ENCODE measurements around the gene CYP46A1. TPM values are rescaled to one million over a fixed set of nuclear protein-coding genes. Genes with fewer than 3 reads are reported as not detected.

The CYP46A1 gene
- total RNA-seq, 1 donor from 2014 or later = 3.0 TPM

- DNase-seq = no peak
- intact Hi-C loops (cut with micrococcal nuclease) = no loop called here
- ATAC-seq = no peak
Observed at GRCh38 chr14:99748529-99748928, 64.4 kb downstream of the CYP46A1 start.

DNA sequence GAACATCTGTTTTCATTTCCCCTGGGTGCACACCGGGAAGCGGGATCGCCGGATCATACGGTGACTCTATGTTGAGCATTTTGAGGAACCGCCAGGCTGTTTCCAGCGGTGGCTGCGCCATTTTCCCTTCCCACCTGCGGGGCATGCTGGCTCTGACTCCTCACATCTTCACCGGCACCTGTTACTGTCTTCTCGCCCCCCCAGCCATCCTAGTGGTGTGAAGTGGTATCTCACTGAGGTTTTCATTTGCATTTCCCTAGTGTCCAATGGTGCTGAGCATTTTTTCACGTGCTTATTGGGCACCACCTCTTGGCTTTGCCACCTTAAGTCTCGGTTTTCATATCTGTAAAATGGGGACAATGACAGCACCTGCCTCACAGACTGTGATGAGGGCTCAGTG lies 65.0 kb downstream of the CYP46A1 start:
- DNase-seq (no peak), ATAC-seq (no peak)
- intact Hi-C loops (cut with micrococcal nuclease) = no loop called here

GRCh38 chr14:99749763-99750715 lies 65.9 kb downstream of the CYP46A1 start:
- peak; percentile 60 for DNase-seq
- intact Hi-C loops (cut with micrococcal nuclease) = no loop called here
- ATAC-seq = peak; percentile 26

DNA sequence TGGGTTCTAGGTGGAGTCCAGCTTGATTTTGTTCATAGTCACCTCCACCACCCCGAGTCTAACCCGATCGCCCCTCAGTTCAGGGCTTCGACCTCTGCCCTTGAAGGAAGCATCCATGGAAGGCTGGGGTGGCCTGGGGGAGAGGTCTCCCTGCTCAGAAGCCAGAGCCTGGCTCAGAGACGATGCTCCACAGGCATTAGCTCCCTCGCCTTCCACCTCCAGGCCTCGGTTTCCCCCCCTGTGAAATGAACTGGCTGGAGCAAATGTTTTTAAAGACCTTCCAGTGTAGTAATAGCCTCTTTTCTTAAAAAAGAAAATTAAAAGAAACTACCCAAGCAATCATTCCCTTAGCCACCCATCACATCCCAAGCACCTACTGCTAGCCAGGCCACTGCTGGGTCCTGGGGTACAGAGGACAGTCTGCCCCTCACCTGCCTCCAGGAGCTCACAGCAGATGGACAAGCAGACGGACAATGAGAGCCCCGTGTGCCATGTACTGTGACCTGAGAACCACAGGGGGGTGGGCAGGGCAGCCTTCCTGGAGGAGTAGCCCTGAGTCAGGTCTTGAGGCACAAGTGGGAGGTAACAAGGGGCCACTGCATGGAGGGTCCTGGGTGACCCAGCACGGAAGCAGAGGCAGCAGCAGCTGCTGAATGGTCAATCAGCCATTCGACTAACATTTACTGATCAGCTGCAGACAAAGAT lies 66.8 kb downstream of the CYP46A1 start:
- ATAC-seq (no peak), DNase-seq (no peak)
- intact Hi-C loops (cut with micrococcal nuclease) = no loop called here

DNA sequence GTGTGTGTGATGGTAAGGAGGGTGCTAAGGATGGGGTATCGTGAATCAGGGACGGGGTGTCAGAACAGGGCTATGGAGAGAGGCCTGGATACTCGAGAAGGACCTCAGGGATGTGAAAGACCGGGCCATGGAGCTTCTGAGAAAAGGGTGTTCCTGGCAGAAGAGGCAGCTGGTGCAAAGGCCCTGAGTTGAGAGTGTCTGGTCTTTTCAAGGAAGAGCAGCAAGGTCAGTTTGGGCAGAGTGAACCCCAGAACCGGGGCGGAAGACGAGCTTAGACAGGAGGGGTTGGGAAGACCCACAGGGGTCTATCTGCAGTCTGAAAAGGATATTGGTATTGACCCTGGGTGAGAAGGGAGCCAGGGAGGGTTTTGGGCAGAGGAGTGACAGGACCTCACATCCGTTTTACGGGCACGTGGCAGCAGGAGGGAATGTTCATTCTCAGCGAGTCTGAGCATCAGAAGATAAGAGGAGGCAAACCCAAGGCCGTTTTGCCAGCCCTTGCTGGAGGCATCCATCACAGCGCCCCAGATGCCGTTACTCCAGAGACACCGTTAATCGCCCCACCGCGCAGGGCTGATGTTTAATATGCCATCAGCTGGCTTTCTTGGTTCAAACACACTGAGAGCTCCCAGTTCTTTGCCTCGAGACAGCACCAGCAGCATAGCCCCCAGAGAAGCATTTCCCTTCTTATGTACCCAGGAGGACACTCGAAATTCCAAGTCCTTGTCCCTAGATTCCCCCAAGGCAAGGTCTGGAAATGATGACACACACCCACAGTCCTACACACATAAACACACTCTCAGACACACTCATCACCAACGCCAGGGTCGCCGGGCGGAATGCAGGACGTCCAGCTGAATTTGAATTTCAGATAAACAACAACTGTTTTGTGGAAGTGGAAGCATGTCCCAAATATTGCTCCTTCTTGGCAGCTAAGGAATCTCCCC lies 67.7 kb downstream of the CYP46A1 start:
- ATAC-seq (no peak), DNase-seq (no peak)
- intact Hi-C loops (cut with micrococcal nuclease) = no loop called here

DNA sequence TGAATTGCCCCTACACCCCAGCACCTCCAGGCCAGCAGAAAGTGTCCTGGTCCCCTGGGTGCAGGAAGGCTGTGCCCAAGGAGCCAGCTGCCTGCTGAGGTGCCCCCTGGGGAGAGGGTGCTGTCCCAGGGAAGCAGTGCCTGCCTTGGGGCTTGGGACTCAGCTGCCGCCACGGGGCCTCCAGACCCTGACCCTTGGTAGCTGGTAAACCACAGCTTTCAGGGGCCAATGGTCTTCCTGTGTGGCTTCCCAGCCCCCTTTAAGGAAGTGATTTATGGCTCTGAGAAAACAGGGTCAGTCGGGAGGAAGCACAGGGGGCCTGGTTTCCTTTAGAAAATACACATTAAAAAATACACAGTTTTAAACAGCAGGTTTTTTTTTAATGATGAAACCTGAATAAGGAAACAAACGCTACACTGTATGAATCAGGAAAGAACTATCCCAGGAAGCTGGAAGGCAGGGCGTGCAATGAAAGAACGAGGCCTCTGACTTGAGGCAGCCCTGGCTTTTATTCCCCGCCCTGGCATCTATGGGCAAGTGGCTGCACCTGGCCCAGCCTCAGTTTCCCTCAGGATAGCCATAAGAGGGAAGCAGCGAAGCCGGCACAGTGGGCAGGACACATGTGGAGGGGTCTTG lies 68.5 kb downstream of the CYP46A1 start:
- DNase-seq = no peak
- intact Hi-C loops (cut with micrococcal nuclease) = no loop called here

GRCh38 chr14:99753225-99754140 lies 69.4 kb downstream of the CYP46A1 start:
- no peak for ATAC-seq
- no peak for DNase-seq
- intact Hi-C loops (cut with micrococcal nuclease) = no loop called here

More for the DNA sequence above, 68.5 kb downstream of the CYP46A1 start:
- no peak for ATAC-seq

GRCh38 chr14:99754141-99755067 lies 70.3 kb downstream of the CYP46A1 start:
- no peak for ATAC-seq
- intact Hi-C loops (cut with micrococcal nuclease) = no loop called here
- no peak for DNase-seq

- ATAC-seq (peak; percentile 54), DNase-seq (no peak)
- intact Hi-C loops (cut with micrococcal nuclease) = no loop called here
Observed at GRCh38 chr14:99755068-99755405, 70.9 kb downstream of the CYP46A1 start.

DNA sequence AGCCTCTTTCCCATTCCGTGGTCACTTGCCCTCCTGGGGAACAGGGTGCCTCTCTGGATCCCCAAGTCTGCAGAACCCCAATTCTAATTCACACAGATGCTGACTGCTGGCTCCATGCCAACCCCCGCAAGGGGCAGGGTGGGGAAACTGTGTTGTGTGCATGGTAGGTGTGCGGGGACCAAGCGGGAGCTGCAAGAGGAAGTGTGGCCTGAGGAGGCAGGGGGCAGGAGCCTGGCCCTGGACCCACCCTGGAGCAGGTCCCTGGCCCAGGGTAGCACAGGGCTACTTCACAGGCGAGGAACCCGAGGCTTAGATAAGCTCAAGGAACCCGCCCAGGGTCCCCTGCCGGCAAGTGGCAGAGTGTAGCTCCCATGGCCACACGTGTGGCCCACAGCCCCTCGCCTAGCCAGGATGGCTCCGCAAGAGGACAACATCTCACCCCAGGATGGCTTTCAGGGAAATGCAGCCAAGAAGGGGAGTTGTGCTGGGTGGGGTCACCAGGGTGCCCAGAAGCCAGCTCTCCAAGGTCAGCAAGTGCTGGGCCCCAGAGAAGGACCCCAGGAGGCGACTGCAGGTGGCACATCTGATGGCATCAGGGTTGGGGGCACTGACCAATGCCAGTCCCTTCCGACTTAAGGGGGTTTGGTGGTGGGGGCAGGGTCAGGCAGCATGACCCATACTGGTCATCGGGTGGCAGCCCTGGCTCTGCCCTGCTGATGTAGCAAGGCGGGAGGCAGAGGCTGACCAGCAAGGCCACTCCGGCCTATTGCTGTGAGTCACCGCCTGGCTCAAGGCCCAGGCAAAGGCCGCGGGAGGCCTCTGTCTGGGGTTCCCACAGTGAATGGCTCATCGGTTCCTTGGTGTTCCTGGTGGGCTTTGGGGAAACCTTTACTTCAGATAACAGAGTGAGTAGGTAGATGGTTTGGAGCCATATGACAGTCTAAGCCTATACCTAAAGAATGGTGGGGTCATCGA lies 71.8 kb downstream of the CYP46A1 start:
- peak; percentile 86 for ATAC-seq
- peak; percentile 90 for DNase-seq
- intact Hi-C loops (cut with micrococcal nuclease) = no loop called here

DNA sequence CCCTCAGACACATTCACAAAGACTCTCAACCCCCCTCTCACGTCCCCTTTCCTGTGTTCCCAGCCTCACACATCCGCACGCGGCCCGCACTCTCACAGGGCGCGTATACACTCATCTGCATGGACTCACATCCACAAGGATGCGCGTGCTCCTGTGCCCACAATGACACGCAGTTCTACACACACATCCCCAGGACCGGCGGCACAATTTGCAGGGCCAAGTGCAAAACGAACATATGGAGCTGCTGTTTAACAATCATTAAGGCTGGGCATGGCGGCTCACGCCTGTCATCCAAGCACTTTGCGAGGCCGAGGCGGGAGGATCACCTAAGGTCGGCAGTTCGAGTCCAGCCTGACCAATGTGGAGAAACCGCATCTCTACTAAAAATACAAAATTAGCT lies 72.7 kb downstream of the CYP46A1 start:
- intact Hi-C loops (cut with micrococcal nuclease) = no loop called here
- DNase-seq (no peak), ATAC-seq (no peak)

DNA sequence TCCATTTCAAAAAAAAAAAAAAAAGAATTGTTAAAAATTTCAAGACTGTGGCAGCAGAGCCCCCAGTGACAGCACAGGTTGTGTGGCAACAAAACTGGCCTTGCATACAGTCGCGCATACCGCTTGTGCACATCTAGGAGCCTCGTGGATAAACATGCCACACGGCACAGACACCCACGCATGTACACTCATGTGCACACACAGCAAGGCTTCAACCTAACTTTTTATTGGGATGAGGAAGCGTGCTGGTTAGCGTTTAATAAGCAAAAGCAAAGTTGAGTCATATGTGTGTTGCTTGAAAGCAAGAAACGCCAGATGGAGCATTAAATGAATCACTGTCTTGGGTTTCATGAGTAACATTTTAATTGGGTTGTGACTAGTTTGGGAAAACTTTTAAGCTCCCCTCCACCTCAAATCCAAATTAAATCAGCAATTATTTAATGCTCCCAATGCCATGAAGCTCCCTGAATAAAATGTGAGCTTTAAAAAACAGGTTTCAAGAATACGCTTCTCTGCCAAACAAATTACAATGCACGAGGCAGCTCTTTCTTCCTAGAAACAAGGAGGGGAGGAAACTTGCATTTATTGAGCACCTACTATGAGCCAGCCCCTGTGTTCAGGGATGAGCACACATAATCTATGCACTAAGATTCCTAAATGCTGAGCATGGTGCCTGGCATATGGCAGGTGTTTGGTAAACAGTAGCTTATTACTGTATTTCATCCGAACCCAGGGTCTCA lies 73.4 kb downstream of the CYP46A1 start:
- DNase-seq (no peak), ATAC-seq (no peak)
- intact Hi-C loops (cut with micrococcal nuclease) = no loop called here

DNA sequence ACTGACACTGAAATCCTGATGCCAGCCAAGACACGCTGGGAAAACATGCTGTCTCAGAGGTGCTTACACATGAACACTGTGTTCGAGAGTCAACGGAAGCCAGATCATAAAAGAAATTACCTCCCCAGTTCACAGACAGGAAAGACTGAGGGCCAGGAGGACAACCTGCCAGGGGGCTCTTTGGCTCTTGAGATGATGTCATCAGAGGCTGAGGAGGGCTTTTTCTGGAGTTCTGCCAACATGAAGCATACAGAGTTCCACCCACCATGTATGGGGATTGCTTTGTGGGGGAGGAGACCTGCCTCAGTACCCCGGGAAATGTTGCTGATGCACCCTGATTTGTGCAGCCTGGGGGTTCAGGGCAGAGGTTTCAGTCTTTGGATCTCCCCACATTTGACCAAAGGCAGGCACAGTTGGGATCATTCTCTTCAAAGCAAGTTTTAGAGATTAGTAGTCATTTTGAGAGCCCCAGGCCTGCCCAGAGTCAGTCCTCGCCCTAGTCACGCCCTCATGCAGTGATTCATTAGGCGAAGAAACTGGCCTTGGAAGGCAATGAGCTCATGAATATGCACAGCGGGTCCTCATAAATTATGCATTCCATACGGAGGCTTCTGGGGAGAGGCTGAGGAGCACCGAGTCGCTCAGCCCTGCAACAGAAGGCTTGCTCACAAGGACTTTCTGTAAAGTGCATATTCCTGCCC lies 74.2 kb downstream of the CYP46A1 start:
- ATAC-seq = no peak
- intact Hi-C loops (cut with micrococcal nuclease) = no loop called here
- no peak for DNase-seq

DNA sequence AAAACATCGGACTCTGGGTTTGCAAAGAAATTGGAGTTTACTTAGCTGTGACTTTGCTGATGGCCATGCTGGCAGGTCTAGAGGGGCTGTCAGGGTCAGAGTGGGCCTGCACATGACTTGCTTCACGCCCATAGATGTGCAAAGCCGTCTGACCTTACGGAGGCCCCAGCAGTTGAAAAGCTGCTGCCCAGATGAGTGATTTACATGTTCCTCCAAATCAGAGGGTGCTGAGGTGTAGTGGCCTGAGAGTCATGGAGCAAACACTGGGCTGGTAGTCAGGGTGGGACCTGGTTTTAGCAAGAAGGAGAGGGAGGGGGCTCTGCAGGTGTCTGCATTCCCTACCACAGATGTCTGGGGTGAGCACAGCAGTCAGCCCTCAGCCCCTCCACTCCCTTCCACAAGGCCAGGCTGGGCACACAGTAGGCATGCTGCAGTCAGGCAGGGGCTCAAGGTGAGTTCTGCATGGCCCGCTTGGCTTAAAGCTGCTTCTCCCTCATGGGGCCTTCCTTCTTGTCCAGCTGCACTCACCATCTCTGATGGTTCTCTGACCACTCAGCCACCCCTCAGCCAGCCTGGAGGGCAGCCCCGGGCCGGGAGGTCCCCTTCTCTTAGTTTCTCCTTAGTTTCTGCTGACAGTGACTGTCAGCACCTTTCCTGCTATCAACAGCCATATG lies 74.9 kb downstream of the CYP46A1 start:
- intact Hi-C loops (cut with micrococcal nuclease) = no loop called here

More for the DNA sequence above, 74.9 kb downstream of the CYP46A1 start:
- DNase-seq = no peak
- ATAC-seq = no peak

Data from left ventricle myocardium superior (tissue), 1 donor.